HT-29 (cell line): ENCODE results near the gene SLAMF9. TPM values are rescaled to one million over a fixed set of nuclear protein-coding genes. Genes with fewer than 3 reads are reported as not detected.
"Not testable (repeated sequence)": the region's sequence is repeated elsewhere in the genome, so short reads cannot be mapped to it uniquely, and the experiment has no call there.

ENCODE experiments used
- DNase-seq: peaks from one replicate; pipeline ENCODE4 v3.0.0-alpha.2; 2015; ENCODE audit warnings: low spot score
- total RNA-seq: library from RNA; depleted of rRNA; stranded (reverse); fragments of >200 nt; shearing (Covaris generic); gene quantifications from 2 replicates; pipeline ENCODE4 v1.2.3, GENCODE V29; 2014

The SLAMF9 gene
- total RNA-seq, 1 experiment from 2014 or later = not detected

DNA sequence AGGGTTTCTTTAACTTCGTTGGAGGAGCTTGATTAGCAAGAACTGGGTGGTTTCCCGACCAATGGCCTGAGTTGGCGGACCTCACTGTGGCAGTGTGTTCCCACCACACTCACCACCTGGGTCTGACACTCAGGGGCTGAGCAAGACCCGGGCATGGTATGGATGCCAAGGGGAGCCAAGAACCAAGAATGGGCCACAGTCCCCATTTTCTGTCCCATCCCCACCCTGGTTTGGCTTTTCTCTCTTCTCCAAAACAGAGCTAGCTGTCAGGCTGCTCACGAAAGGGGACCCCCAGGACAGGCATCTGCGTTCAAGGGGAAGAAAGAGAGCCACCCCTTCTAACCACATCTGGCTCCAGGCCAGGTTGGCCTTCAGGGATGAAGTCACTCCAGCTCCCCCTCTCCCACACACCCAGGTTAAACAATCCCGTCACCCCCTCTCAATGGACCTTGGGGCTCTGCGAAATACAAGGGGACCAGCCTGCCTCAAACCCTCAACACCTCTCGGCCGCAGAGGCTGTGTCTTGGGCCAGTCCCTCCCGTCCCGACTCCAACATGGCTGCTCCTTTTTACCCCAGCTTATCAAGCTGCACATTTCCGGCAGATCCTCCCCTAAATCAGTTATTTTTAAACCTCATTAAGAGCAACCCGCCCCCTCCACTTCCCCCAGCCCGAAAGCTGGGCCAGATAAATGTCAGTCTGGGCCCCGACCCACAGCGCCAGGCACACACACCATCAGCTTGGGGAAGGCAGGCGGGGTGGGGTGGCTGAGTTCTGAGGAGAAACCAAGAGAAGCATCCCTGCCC lies 32.1 kb downstream of the SLAMF9 start:
- peak; percentile 8 for DNase-seq

DNA sequence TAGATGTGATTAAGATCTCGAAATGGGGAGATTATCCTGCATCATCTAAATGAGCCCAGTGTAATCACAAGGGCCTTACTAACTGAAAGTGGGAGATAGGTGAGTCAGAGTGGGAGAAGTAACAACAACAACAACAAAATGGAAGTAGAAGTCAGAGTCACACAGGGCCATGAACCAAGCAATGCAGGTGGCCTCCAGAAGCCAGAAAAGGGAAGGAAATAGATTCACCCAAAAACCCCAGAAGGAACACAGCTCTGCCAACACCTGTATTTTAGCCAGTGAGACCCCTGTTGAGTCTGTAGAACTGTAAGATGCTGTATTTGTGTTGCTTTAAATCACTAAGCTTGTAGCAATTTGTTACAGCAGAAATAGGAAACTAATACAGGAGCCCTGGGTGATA lies 32.8 kb downstream of the SLAMF9 start:
- DNase-seq = no peak

DNA sequence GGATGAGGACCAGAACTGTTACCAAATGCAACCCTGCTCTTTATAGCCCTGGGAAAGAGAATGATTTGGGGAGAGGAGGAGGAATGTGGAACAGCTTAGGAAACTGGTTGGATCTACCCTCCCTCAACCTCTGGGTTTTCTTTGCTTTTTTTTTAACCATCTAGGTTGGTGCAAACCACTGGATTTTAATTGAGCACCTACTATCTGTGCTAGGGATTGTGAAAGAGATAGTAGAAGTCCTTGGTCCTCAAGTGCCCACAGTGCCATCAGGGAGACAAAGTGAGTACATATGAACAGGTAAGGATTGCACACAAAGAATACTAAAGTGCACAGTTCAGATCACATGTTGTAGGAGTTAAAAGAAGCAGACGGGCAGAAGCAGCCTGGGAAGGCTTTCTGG lies 33.4 kb downstream of the SLAMF9 start:
- DNase-seq = no peak

DNA sequence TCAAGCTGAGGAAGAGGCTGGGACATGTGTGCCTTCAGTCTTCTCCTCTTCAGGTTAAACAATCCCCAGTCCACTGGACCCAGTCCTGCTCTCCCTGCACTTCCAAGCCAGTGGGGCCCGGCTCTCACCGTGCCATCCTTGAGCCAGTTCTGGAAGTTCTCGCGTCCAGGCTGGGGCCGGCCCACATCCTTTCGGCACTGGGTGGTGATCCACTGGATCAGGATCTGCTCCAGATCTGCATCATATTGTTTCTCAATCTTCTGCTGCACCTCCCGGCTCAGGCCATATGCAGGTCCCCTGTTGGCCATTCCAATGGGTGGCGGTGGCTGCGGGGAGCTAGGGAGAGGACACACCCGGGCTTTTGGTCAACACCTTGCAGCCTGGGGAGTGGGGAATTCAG lies 33.8 kb downstream of the SLAMF9 start:
- DNase-seq = no peak

DNA sequence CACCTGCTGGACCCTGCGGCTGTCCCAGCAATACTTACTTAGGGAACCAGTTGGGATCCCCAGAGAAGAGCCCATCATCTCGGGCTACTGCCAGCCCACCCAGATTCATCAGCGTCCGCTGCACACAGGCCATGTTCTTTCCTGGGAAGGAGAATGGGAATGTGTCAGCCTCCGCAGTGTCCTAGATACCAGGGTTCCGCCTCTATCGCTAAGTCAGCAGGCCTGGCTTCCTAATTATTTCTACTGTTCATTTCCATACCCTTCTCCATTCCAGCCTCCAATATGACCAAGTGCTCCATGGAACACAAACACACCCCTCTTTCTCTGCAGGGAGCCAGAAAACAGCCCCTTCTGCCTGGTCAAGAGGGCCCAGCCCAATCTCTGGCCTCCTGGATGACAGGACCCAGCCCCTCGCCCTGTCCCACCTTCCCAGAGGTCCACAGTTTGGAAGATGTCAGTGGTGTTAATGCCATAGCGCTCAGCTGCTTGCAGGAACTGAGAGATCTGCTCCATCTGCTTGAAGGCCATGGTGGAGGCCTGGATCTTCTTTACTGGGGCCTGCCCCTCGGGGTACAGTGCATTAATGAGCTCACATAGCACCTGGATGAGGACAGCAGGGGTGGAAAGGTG lies 34.7 kb downstream of the SLAMF9 start:
- no peak for DNase-seq

DNA sequence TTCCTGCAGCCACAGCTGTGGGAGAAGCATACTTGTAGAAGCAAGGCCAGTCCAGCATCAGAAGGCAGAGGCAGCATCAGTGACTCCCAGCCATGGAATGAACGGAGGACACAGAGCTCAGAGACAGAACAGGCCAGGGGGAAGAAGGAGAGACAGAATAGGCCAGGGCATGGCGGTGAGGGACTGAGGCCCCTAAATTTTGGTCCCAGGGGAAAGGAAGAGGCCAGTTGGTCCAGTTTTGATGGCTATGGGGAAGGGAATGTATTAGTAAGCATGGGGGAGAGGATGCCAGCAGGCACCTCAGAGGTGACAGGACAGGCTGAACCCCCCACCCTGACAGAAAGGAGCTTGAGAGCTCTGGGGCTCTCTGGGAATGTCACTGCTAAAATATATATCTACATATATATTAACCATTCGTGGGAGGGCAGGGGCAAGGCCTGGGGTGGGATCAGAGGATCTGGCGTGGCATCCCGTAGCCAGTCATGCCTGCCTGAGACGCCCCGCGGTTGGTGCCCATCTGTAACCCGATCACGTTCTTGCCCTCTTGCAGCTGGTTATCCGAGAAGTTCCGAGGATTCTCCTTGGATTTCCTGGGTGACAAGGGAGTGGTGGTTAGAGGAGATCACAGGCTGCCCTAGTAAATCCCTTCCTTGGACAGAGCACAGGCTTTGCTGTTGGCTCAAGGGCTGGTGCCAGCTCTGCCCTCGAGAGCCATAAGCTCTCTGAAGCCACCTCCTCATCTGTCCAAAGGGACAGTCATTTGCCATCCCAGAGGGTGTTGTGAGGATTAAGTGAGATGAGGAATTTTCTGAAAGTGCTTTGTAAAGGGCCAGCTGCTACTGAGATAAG lies 35.5 kb downstream of the SLAMF9 start:
- no peak for DNase-seq

DNA sequence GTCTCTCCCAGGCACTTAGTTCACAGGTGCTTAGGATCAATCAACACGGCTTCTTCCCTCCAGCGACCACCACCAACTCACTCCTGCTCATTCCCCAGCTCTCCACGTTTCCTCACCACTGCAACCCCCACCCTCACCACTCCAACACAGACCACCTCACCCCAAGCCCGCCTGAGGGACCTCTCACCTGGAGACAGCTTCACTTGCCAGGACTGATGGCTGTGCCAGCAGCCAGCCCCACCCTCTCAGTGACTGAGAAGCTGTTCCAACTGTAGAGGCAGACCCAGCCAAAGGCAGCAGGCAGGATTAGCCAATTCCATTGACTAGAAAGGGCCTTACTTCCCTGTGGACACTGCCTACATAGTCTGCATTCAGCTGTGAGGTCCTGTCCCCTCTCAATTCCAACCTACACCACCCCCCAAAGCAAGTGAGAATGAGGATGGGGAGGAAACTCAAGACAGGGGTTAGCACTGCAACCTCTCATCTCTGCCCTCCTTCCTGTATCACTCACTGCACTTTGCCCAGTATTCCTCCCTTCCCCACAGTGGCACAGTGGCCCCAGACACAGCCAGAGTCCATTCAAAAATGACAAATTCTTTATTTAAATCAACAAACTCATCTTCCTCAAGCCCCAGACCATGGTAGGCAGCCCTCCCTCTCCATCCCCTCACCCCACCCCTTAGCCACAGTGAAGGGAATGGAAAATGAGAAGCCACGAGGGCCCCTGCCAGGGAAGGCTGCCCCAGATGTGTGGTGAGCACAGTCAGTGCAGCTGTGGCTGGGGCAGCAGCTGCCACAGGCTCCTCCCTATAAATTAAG lies 36.3 kb downstream of the SLAMF9 start:
- DNase-seq = no peak

DNA sequence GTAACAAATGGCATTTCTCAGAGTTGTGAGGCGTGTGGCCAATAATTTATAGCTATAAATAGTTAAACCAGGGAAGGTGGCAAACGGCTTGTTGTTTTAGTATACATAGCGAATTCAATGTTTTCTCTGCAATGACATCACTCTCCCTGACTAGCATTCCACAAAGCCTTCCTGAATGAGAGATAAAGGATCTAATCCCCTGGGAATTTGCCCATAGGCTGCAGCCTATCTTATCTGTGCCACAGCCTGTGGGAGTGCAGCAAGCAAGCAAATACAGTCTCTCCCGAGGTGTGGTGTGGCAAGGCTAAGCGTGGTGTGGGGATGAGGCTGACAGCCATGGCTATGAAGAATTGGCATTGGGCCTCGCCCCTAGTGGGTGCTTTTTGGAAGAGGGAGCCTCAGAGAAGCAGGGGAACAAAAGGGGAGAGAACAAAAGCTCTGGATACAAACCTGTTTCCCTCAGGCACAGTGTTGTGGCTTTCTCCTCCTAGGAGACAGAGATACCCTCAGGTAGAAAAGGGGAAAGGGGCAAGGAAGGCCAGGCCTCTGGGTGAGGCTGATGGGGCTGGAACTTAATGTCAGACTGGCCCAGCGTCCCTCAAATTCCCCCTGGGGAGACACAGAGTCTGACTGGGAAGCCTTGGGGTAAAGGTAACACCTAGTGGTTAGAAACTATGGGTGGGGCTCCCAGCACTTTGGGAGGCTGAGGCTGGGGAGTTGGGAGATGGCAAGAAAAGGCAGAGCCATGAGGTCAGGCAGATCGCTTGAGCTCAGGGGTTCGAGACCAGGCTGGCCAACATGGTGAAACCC lies 37.6 kb downstream of the SLAMF9 start:
- peak; percentile 71 for DNase-seq

DNA sequence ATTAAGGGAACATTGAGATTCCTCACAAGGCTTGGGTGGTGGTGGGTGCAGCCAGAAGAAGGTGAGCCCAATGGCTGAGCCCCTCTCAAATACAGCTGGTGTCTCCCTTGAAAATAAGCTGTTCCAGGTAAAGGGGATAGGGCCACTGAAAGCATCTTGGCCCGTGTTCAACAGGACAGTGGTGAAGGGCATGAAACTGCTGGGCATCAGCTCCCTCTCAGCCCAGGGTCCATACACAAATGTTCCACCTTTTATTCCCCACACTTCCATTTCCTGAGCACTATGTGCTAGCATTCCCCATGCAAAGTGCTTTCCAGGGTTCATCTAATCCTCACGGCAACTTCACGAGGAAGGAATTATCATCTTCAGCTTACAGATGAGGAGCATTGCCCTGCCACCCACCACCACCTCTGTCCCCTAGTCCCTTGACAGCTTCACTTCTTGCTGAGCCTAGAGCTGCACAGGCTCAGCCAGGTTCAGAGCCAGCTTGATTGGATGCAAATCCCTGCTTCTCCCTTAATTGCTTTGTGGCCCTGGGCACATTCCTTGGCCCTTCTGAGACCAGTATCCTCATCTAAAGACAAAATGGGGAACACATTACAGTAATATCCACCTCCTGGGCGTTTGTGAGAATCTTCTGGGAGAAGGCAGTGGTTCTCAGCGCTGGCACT lies 38.3 kb downstream of the SLAMF9 start:
- no peak for DNase-seq

DNA sequence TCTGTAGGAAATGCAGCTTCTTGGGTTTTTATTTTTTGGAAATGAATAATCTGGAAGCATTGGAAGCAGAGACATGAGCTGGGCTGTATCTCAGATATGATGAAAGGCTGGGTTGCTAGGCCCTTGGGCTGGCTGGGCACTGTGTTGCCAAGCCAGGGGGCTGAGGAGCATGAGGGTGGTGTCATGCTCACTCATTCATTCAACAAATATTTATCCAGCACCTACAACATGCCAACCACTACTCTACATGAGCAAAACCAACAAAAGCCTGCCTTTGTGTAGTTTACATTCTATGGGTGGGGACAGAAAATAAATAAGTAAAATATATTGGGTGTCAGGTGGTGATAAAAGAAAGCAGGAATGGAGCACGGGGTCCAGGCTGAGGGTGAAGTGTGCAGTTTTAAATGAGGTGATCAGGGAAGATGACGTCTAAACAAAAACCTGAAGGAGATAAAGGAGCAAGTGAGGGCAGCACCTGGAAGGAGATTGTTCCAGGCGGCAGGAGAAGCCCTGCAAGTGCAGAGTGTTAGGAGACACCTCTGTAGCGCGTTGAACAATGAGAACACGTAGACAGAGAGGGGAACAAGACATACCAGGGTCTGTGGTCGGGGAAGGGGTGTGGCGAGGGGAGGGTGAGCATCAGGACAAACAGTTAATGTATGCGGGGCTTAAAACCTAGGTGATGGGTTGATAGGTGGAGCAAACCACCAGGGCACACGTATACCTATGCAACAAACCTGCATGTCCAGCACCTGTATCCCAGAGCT lies 39.6 kb downstream of the SLAMF9 start:
- peak; percentile 76 for DNase-seq

DNA sequence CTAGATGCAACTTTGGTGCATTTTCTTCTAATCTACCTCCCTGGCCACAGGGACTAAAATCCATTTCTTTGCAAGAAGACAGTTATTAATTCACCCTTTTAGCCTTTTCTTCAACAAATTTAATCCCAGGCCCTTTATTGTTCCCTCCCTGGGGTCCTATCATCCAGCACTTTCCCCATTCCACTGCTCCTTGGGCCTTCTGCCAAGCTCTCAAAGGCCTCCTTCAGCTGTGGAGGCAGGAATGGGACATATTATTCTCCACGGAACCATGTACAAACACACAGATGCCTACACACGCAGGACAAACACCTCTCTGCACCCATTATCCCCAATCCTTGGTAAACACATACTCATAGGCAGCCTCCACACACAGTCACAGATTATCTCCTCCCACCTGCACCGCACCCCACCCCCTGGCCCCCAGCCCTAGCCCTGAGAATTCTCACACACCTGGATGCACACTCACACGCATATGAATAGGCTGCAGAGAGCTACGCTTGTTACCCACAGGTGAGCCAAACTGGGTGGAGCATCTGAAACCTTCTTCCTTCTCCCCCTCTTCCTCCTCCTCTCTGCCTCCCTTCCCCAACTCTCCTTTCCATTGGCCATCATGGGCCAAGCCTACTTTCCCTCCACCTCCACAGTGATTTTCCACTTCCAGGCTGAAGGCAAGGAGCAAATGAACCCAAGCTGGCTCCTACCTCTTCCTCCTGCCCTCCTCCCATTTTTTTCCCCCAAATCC lies 40.4 kb downstream of the SLAMF9 start:
- peak; percentile 89 for DNase-seq

DNA sequence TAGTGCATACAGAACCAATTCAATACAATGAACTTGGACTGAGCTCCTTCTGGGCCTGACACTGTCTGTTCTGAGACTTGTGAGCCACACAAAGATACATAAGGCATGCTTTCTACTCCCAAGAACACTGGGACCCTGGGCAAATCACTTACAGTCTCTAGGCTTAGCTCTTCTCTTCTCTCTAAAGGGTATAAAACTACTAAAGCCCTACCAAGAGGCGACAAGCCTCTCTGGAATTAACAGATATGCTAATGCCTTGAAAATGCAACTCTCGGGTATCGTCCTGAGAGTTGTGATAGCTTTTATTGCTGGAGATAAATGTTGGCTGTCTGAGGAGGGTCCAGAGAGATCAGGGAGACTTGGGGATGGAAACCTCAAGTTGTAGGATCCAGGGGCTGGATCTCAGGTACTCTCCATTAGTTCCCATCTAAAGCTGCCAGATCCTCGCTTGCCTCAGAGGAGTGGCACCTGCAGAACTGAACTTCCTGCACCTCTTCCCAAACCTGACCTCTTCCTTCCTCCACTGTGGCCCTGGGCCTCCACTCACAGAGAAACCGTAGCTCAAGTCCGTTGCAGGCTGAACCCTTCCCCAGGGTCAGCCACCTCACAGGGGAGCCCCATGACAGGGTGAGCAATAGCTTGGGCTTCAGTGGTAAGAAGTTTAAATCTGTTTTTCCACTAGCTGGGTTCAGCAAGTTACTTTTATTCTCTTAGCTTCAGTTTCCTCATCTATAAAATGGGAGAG lies 42.5 kb downstream of the SLAMF9 start:
- peak; percentile 35 for DNase-seq

DNA sequence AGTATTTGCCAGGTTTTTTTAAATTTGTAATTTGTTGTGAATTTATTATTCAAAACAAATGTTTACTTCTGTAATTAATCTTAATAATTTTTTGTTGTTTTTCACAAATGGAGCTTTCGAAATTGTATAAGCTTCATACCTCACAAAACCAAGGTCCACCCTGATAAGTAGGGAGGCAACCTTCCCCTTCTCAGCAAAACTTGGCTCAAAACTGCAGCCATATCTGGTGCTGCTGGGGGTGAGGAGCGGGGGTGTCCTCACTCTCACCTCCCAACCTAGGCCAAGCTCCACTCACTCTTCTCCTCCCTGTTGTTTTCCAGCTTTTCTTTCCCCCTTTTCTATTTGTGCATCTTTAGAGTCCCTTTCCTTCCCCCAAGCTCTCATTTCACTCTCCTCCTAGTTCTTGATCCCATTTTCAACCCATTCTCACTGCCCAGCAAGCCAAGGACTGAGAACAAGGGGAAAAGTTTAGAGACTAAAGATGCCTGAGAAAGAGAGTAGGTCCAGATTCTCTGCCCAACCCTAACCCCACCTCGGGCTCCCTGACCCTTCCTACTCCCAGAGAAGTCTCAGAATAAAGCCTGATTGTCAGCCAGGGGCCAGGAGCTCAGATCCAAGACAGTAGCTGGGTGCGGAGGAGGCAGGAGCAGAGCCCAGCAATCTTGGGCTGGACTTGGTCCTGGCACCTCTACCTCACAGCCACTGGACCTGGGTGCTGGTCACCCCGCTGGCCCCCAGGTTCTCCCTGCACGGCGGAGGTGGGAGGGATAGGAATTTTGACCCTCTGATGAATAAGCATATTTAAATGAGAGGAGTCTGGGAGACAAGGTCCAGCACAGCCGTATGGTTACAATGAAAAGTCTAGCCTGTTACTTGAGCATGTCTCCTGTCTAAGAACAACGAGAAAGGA lies 45.8 kb downstream of the SLAMF9 start:
- DNase-seq = peak; percentile 1

DNA sequence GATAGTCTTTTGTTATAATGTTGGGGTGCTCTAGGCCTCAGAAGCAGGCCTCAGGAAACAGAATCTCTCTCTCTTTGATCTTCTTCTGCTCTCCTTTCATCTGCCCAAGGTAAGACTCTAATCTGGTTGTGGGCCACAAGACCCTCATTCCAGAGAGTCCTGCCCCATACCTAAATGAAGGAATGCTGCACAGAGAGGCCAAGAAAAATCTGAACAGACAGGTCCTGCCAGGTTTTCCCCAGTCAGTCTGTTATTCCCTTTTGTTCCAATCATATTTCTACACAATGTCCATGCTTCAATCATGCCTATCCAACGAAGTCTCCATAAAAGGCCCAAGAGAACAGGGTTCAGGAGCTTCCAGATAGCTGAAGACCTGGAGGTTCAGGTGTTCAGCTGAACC lies 47.1 kb downstream of the SLAMF9 start:
- peak; percentile 45 for DNase-seq

DNA sequence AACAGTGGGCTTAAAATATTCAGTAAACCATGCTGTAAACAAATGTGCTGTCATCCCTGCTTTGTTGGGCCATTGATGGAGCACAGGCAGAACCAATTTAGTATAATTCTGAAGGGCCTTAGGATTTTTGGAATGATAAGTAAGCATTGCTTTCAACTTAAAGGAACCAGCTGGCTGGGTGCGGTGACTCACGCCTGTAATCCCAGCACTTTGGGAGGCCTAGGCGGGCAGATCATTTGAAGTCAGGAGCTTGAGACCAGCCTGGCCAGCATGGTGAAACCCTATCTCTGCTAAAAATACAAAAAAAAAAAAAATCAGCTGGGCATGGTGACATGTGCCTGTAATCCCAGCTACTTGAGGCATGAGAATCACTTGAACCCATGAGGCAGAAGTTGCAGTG lies 50.0 kb downstream of the SLAMF9 start:
- DNase-seq = not testable (repeated sequence)

DNA sequence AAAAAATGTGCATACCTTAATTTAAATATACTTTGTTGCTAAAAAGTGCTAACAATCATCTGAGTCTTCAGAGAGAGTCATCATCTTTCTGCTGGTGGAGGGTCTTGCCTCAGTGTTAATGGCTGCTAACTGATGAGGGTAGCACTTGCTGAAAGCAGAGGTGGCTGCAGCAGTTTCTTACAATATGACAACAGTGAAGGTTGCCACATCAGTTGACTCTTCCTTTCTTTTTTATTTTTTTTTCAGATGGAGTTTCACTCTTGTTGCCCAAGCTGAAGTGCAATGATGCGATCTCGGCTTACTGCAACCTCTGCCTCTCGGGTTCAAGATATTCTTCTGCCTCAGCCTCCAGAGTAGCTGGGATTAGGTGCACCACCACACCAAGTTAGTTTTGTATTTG lies 51.5 kb downstream of the SLAMF9 start:
- DNase-seq = no peak
